ENCODE results near the gene RPRD2. TPM values are rescaled to one million over a fixed set of nuclear protein-coding genes. Genes with fewer than 3 reads are reported as not detected.

The RPRD2 gene
- total RNA-seq, 1 donor from 2014 or later = 24.6 TPM

DNA sequence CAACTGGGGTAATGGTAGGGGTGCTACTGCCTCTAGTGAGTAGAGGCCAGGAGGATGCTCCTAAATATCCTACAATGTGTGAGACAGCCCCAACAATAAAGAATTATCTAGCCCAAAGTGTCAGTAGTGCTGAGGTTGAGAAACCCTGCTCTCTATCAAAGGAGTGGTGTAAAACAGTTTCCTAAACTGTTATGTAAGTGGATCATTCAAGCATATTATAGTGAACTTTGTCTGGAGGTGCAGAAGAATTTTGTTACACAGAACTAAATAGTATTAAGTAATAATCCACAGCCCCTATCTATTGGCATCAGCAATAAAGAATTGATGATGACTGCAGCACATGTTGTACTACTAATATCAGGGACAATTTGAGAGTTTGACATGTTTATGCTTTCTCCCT is 103.0 kb downstream of the RPRD2 start:
- H3K27me3 Mint-ChIP-seq = no peaks in the 10 kb centered on the region
- no peaks in the 10 kb centered on the region for H3K9me3 Mint-ChIP-seq
- peaks cover 32% of the 10 kb centered on the region for H3K36me3 Mint-ChIP-seq (ENCODE audit: low read depth)
- no peak for DNase-seq
- H3K4me3 Mint-ChIP-seq = no peak overlapping the region
- intact Hi-C loops (cut with micrococcal nuclease) = no loop called here
- peaks cover 2% of the 10 kb centered on the region for H3K4me1 Mint-ChIP-seq
- H3K27ac Mint-ChIP-seq = no peak overlapping the region

DNA sequence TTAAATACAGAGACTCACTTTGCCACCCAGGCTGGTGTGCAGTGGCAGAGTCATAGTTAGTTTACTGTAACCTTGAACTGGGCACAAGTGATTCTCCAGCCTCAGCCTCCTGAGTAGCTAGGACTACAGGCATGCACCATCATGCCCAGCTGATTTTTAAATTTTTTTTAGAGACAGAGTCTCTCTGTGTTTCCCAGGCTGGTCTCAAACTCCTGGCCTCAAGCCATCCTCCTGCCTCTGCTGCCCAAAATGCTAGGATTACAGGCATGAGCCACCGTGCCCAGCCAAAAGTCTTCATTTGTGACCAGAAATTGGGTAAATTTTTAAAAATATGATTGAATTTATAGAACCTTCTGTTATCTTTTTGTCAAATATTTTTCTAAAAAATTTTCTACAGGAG is 105.3 kb downstream of the RPRD2 start:
- H3K4me3 Mint-ChIP-seq = no peak overlapping the region
- H3K4me1 Mint-ChIP-seq = peaks cover 2% of the 10 kb centered on the region
- H3K27ac Mint-ChIP-seq = no peak overlapping the region
- no peaks in the 10 kb centered on the region for H3K9me3 Mint-ChIP-seq
- intact Hi-C loops (cut with micrococcal nuclease) = no loop called here
- H3K27me3 Mint-ChIP-seq = no peaks in the 10 kb centered on the region
- no peak for DNase-seq
- H3K36me3 Mint-ChIP-seq (ENCODE audit: low read depth) = peaks cover 39% of the 10 kb centered on the region

DNA sequence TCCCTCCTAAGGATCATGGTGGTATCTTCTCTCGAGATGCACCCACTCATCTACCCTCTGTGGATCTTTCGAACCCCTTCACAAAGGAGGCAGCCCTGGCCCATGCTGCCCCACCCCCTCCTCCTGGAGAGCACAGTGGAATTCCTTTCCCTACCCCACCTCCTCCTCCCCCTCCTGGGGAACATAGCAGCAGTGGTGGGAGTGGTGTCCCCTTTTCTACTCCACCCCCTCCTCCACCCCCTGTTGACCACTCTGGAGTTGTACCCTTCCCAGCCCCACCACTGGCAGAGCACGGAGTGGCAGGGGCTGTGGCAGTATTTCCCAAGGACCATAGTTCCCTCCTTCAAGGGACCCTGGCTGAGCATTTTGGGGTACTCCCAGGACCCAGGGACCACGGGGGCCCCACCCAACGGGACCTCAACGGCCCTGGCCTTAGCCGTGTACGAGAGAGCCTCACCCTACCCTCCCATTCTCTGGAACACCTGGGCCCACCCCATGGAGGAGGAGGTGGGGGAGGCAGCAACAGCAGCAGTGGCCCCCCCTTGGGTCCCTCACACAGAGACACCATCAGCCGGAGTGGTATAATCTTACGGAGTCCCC is 108.8 kb downstream of the RPRD2 start:
- intact Hi-C loops (cut with micrococcal nuclease) = no loop called here
- no peak overlapping the region for H3K4me3 Mint-ChIP-seq
- peaks cover 5% of the 10 kb centered on the region for H3K4me1 Mint-ChIP-seq
- DNase-seq = no peak
- no peaks in the 10 kb centered on the region for H3K27me3 Mint-ChIP-seq
- peaks cover 31% of the 10 kb centered on the region for H3K36me3 Mint-ChIP-seq (ENCODE audit: low read depth)
- no peak overlapping the region for H3K27ac Mint-ChIP-seq
- no peaks in the 10 kb centered on the region for H3K9me3 Mint-ChIP-seq

DNA sequence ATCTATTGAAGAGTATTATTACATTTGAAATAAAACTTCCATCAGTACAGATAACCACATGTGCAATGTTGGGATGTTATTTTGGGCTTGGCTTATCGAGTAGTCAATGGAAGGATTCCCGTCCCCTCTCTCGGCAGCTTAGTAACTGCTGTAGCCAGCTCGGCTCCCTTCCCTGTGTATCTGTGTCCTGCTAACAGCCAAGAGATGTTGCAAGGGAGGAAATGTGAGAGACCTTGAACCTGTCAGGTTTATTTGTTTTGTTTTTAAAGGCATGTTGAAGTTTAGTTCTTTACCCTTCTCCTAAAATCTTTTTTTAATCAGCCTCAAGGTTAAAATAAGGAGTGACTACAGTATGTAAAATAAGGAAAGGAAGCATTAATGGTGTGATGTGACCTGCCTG is 109.7 kb downstream of the RPRD2 start:
- peaks cover 5% of the 10 kb centered on the region for H3K4me1 Mint-ChIP-seq
- no peak overlapping the region for H3K4me3 Mint-ChIP-seq
- H3K27me3 Mint-ChIP-seq = no peaks in the 10 kb centered on the region
- H3K9me3 Mint-ChIP-seq = no peaks in the 10 kb centered on the region
- intact Hi-C loops (cut with micrococcal nuclease) = no loop called here
- DNase-seq = no peak
- no peak overlapping the region for H3K27ac Mint-ChIP-seq
- H3K36me3 Mint-ChIP-seq (ENCODE audit: low read depth) = peaks cover 30% of the 10 kb centered on the region

DNA sequence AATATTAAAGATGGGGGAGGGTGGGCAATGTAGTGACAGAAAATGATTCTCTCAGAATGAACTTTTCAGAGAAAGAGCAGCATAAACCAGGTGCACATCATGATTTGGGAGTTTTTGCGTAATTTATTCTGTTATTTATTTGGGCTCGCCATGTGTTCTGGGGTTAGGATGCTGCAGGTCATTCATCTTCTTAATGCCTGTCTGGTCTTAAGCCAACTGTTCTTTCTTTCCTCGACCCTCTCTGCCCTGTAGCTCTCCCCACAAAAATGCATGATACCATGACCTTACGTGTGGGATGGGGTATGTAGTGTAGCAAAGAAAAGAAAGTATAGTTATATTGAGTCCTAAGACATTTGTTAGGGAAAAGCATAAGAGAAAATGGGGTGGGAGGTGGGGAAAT is 110.9 kb downstream of the RPRD2 start:
- intact Hi-C loops (cut with micrococcal nuclease) = no loop called here
- no peak overlapping the region for H3K27ac Mint-ChIP-seq

DNA sequence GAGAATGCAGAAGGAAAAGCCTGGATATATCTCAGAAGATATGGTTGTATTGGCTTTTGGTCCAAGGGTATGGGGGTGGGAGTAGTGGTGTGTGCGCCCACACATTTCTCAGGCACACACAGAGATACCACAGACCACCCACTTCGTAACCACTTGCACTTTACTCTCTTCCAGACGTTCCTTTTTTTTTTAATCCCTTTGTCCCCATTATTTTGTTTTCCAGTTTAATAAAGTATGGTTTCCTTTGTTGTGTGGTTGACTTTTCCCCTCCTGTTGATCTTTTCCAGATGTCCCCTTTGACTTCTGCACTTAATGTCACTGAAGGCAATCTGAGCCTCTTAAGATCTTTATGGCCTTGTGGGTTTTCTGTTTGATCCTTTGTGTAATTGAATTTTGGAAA is 112.8 kb downstream of the RPRD2 start:
- Mint-ChIP-seq H3K4me3 (no peak overlapping the region), H3K4me1 (peaks cover 5% of the 10 kb centered on the region), H3K9me3 (no peaks in the 10 kb centered on the region), H3K27me3 (peaks cover 3% of the 10 kb centered on the region), H3K27ac (no peak overlapping the region), H3K36me3 (ENCODE audit: low read depth) (peaks cover 11% of the 10 kb centered on the region)
- intact Hi-C loops (cut with micrococcal nuclease) = no loop called here
- DNase-seq = no peak

More for the DNA sequence above, 110.9 kb downstream of the RPRD2 start:
- H3K27me3 Mint-ChIP-seq = peaks cover 2% of the 10 kb centered on the region
- peaks cover 28% of the 10 kb centered on the region for H3K36me3 Mint-ChIP-seq (ENCODE audit: low read depth)
- DNase-seq = no peak
- peaks cover 5% of the 10 kb centered on the region for H3K4me1 Mint-ChIP-seq
- no peaks in the 10 kb centered on the region for H3K9me3 Mint-ChIP-seq
- H3K4me3 Mint-ChIP-seq = no peak overlapping the region

DNA sequence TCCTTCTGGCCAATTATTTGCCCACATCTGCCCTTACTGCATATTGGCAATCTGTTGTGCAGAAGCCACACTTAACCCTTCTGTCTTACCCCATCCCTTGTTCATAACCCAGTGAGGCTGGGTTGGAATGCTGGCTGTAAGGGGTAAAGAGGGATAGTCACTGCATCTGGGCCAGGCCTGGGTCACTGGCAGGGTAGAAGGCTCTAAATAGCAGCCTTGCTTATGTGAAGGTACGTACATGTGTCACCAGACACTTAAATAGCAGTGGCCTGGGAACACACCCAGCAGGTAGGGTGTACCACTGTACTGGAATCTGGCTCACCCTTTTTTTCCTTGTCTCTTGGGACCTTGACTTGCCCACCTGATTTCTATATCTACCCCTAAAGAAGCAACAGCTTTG is 113.4 kb downstream of the RPRD2 start:
- H3K4me3 Mint-ChIP-seq = no peak overlapping the region
- H3K36me3 Mint-ChIP-seq (ENCODE audit: low read depth) = peaks cover 5% of the 10 kb centered on the region
- no peak overlapping the region for H3K27ac Mint-ChIP-seq
- H3K4me1 Mint-ChIP-seq = peaks cover 5% of the 10 kb centered on the region
- peaks cover 3% of the 10 kb centered on the region for H3K27me3 Mint-ChIP-seq
- no peaks in the 10 kb centered on the region for H3K9me3 Mint-ChIP-seq
- DNase-seq = no peak
- intact Hi-C loops (cut with micrococcal nuclease) = no loop called here

DNA sequence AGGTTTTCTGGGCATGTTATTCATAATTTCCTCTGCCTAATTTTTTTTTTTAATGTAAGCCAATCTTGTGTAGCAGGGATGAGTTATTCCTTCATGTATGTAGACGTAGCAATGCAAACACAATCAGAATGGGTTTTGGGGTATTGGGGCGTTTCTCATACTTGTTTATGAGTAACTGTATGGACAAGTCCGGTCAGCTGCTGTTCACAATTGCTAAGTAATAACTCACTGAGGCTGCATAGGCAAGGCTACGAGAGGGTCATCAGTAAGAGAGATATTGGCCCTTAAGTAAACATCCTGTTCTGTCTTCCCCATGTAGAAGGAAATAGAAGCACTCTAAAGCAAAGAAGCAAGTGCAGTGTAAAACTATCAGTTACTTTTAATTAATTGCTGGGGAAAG is 113.8 kb downstream of the RPRD2 start:
- intact Hi-C loops (cut with micrococcal nuclease) = no loop called here
- H3K36me3 Mint-ChIP-seq (ENCODE audit: low read depth) = peaks cover 2% of the 10 kb centered on the region
- no peak overlapping the region for H3K27ac Mint-ChIP-seq
- no peak overlapping the region for H3K4me3 Mint-ChIP-seq
- peaks cover 5% of the 10 kb centered on the region for H3K4me1 Mint-ChIP-seq
- H3K9me3 Mint-ChIP-seq = no peaks in the 10 kb centered on the region
- DNase-seq = no peak
- H3K27me3 Mint-ChIP-seq = peaks cover 3% of the 10 kb centered on the region

DNA sequence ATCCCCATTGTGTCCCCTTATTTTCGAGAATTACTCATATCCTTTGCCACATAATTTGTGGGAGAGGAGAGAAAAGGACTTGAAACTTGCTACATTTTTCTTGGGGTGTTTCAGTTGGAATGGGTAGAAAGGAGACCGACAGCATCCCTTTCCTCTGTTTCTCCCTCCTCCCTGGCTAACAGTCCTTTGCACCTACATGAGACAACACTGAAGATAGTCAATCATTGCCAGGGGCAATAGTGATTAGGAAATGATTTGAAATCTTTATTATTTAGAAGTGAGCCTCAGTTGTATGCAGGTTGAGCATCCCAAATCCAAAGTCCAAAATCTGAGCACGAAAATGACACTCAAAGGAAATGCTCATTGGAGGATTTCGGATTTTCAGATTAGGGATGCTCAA is 115.4 kb downstream of the RPRD2 start:
- H3K27me3 Mint-ChIP-seq = peaks cover 3% of the 10 kb centered on the region
- no peak overlapping the region for H3K4me3 Mint-ChIP-seq
- intact Hi-C loops (cut with micrococcal nuclease) = no loop called here
- peaks cover 3% of the 10 kb centered on the region for H3K4me1 Mint-ChIP-seq
- no peak overlapping the region for H3K27ac Mint-ChIP-seq
- H3K36me3 Mint-ChIP-seq (ENCODE audit: low read depth) = no peaks in the 10 kb centered on the region
- H3K9me3 Mint-ChIP-seq = no peaks in the 10 kb centered on the region
- DNase-seq = no peak

DNA sequence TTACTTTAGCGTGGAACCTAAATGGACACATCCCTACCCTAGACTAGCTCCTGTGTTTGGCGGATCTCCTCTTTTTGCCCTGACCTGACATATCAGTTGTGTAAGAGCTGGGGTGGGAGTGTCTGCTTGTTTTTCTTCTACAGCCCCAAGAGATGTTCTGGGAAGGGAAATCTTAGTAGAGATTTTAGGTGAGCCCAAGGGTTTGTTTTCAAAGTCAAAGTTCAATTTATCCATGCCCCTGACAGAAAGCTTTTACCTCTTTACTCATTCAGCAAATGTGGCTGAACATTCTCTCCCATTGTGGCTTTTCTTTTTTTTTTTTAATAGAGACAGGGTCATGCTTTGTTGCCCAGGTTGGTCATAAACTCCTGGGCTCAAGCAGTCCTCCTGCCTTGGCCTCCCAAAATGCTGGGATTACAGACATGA is 116.0 kb downstream of the RPRD2 start:
- Mint-ChIP-seq H3K9me3 (no peaks in the 10 kb centered on the region), H3K4me1 (peaks cover 5% of the 10 kb centered on the region), H3K27me3 (peaks cover 3% of the 10 kb centered on the region), H3K4me3 (no peak overlapping the region), H3K27ac (no peak overlapping the region), H3K36me3 (ENCODE audit: low read depth) (no peaks in the 10 kb centered on the region)
- DNase-seq = no peak
- intact Hi-C loops (cut with micrococcal nuclease) = loop anchor here (10.0 kb wide), 2 partner anchors 495 to 525 kb away; partner anchors contain the start of genes CERS2, MINDY1 and PRUNE1

DNA sequence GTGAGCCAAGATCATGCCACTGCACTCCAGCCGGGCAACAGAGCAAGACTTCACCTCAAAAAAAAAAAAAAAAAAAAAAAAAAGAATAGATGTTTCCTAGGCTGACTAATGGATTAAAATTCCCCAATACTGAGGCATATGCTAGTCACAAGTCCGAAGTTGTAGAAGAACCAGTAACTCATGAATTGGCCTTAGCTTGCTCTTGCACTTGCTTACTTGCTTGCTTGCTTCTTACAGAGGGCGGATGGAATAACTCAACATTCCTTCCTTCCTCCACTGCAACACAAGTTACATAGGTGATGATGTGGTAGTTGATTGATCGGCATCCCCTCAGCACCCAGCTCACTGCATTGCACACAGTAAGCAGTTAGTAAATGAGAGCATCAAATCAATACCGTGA is 120.5 kb downstream of the RPRD2 start:
- no peaks in the 10 kb centered on the region for H3K9me3 Mint-ChIP-seq
- H3K27me3 Mint-ChIP-seq = peaks cover 3% of the 10 kb centered on the region
- intact Hi-C loops (cut with micrococcal nuclease) = loop anchor here (10.0 kb wide), 2 partner anchors 490 to 520 kb away; partner anchors contain the start of genes CERS2, MINDY1 and PRUNE1
- no peak for DNase-seq
- H3K4me3 Mint-ChIP-seq = no peak overlapping the region
- peaks cover 18% of the 10 kb centered on the region for H3K4me1 Mint-ChIP-seq
- peaks cover 8% of the 10 kb centered on the region for H3K36me3 Mint-ChIP-seq (ENCODE audit: low read depth)
- no peak overlapping the region for H3K27ac Mint-ChIP-seq

DNA sequence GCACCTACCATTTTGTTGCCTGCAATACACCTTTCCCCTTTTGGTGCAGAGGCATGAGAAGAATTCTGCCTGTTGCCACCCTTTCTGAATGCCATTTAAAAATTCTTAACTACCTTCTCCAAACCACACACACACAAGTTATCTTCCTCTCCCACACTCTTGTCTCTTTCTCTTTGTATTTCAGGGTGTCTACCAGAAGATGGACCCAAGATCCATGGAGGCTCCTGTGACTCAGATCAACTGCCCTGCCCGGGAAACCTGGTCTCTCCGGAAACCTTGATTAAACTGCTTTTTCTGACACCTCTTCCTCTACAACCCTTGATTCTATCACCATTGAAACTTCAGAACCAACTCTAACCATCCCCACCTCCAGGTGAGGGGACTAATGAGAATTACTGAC is 120.9 kb downstream of the RPRD2 start:
- peaks cover under 1% of the 10 kb centered on the region for H3K27me3 Mint-ChIP-seq
- no peak overlapping the region for H3K4me3 Mint-ChIP-seq
- H3K4me1 Mint-ChIP-seq = peaks cover 18% of the 10 kb centered on the region
- peaks cover 8% of the 10 kb centered on the region for H3K36me3 Mint-ChIP-seq (ENCODE audit: low read depth)
- intact Hi-C loops (cut with micrococcal nuclease) = loop anchor here (5.0 to 10.0 kb wide), 4 partner anchors 47 to 520 kb away; partner anchors contain the start of genes CERS2, MINDY1 and PRUNE1
- DNase-seq = no peak
- peak overlapping the region; percentile 31 for H3K27ac Mint-ChIP-seq
- no peaks in the 10 kb centered on the region for H3K9me3 Mint-ChIP-seq

DNA sequence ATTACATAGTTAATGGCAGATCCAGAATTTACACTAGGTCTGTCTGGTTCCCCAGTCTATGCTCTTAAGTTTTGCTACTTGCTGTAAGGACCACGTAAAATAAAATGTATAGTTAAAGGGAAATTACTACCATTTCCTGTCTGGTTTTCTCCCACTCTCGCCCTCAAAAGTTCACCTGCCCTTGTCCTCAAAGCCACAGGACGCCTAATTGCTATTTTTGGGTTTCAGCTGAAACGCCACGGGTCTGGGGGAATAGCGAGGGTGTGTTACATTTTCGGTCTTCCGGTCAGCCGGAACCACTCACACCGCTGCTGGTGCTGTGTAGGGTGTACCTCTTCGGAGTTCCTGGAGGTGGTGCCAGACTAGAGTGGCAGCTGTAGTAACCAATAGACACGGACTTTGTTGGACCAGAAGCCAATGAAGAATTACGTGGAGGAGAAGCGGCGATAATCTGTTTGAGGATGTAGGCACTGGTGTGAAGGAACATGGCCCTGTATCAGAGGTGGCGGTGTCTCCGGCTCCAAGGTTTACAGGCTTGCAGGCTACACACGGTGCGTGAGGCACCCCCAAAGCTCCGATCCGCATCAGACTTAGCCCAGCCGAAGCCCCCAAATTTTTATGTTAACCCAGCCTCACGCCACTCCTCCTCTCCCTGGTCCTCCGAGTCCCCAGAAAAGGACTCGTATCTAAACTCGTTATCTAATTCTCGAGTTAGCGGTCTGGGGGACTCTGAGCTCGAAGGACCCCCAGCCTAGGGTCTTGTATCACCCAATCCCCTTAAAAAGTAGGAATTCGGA is 123.2 kb downstream of the RPRD2 start, which contains the start of gene TARS2:
Gene TARS2 (plus strand): TSS at position 454 of the 797 bp plus-strand sequence. CDS start 32 bp downstream, at position 486.
- H3K9me3 Mint-ChIP-seq = no peaks in the 10 kb centered on the region
- intact Hi-C loops (cut with micrococcal nuclease) = loop anchor here (1.0 to 10.0 kb wide), 7 partner anchors 28 to 518 kb away; partner anchors contain the start of genes APH1A, CERS2, FALEC and MINDY1
- DNase-seq = peak; percentile 99
- no peaks in the 10 kb centered on the region for H3K27me3 Mint-ChIP-seq
- peaks cover 26% of the 10 kb centered on the region for H3K36me3 Mint-ChIP-seq (ENCODE audit: low read depth)
- H3K4me1 Mint-ChIP-seq = peaks cover 21% of the 10 kb centered on the region
- peak within 1 kb of the TSS; percentile 97 for H3K27ac Mint-ChIP-seq
- H3K4me3 Mint-ChIP-seq = peak within 1 kb of the TSS; percentile 87

DNA sequence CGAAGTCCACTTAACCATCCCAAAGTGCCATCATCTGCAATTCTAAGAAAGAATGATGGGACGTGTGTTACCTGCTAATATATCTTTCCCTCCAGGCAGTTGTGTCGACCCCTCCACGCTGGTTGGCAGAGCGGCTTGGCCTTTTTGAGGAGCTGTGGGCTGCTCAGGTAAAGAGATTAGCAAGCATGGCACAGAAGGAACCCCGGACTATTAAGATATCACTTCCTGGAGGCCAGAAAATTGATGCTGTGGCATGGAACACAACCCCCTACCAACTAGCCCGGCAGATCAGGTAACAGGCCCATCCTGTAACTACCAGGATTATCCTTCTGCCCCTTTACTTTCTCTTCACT is 123.8 kb downstream of the RPRD2 start:
- H3K4me3 Mint-ChIP-seq = peak overlapping the region; percentile 87
- intact Hi-C loops (cut with micrococcal nuclease) = loop anchor here (1.0 to 10.0 kb wide), 7 partner anchors 28 to 517 kb away; partner anchors contain the start of genes APH1A, CERS2, FALEC and MINDY1
- peaks cover 28% of the 10 kb centered on the region for H3K36me3 Mint-ChIP-seq (ENCODE audit: low read depth)
- H3K4me1 Mint-ChIP-seq = peaks cover 21% of the 10 kb centered on the region
- DNase-seq = peak; percentile 68
- peak overlapping the region; percentile 97 for H3K27ac Mint-ChIP-seq
- no peaks in the 10 kb centered on the region for H3K9me3 Mint-ChIP-seq
- H3K27me3 Mint-ChIP-seq = no peaks in the 10 kb centered on the region
